K562 treated with DMSO at 1 percent for 24 hours (cell line): ENCODE measurements around the gene APC2. TPM values are rescaled to one million over a fixed set of nuclear protein-coding genes. Genes with fewer than 3 reads are reported as not detected.

Experiments
- total RNA-seq: library from RNA; unstranded; fragments of 300-600 nt; gene quantifications from 2 replicates; pipeline ENCODE4 v1.2.3, GENCODE V29; 2022; ENCODE audit warnings: low read depth; ENCODE audit not compliant: insufficient read depth

APC2 gene
- total RNA-seq, result 0.60 and 1.2 TPM in 2 replicates

GRCh38 chr19:1449467-1450442 lies at the start of gene APC2:
Gene APC2 (plus strand): TSS chr19:1450121. CDS start chr19:1453002, 2,881 bp downstream.

GRCh38 chr19:1401138-1401888 lies 48.6 kb upstream of the APC2 start, which contains the start of gene GAMT:
Gene GAMT (minus strand): TSS chr19:1401542. CDS start chr19:1401476, 66 bp downstream.

GRCh38 chr19:1407528-1408299 lies 42.2 kb upstream of the APC2 start, which contains the start of gene DAZAP1:
Gene DAZAP1 (plus strand): TSS chr19:1407586. CDS start chr19:1407774, 188 bp downstream.

GRCh38 chr19:1438035-1438932 lies 11.6 kb upstream of the APC2 start, which contains the start of gene RPS15:
Gene RPS15 (plus strand): TSS chr19:1438396. CDS start chr19:1438426, 30 bp downstream.

GRCh38 chr19:1478934-1479707 lies 29.2 kb downstream of the APC2 start, which contains the start of gene C19orf25:
Gene C19orf25 (minus strand): TSS chr19:1479215. CDS start chr19:1478903, 312 bp downstream.

GRCh38 chr19:1490311-1491113 lies 40.6 kb downstream of the APC2 start, which contains the start of gene PCSK4:
Gene PCSK4 (minus strand): TSS chr19:1490350. CDS start chr19:1490346, 4 bp downstream.

GRCh38 chr19:1491114-1491848 lies 41.4 kb downstream of the APC2 start, which contains the start of gene REEP6:
Gene REEP6 (plus strand): TSS chr19:1491181. CDS start chr19:1491270, 89 bp downstream.

GRCh38 chr19:1512671-1513498 lies 63.0 kb downstream of the APC2 start, which contains the start of gene ADAMTSL5:
Gene ADAMTSL5 (minus strand): TSS chr19:1513019. CDS start chr19:1510943, 2,076 bp downstream.

Other genes with a start within 250 kb of the APC2 start
- 143 and 156 TPM in 2 replicates for gene STK11, start 244.3 kb upstream of the APC2 start, total RNA-seq
- 7.1 and 10.1 TPM in 2 replicates for gene CBARP, start 212.1 kb upstream of the APC2 start, total RNA-seq
- 387 and 503 TPM in 2 replicates for gene ATP5F1D, start 208.4 kb upstream of the APC2 start, total RNA-seq
- gene MIDN, start 201.5 kb upstream of the APC2 start, total RNA-seq, result 68.5 and 71.2 TPM in 2 replicates
- 121 and 125 TPM in 2 replicates for gene CIRBP, start 180.8 kb upstream of the APC2 start, total RNA-seq
- 76.4 and 82.4 TPM in 2 replicates for gene FAM174C, start 174.6 kb upstream of the APC2 start, total RNA-seq
- not detected in 2 replicates for gene EFNA2, start 164.2 kb upstream of the APC2 start, total RNA-seq
- 455 and 509 TPM in 2 replicates for gene NDUFS7, start 66.2 kb upstream of the APC2 start, total RNA-seq
- gene GAMT, start 48.6 kb upstream of the APC2 start, total RNA-seq, result 65.8 and 79.9 TPM in 2 replicates
- gene DAZAP1, start 42.5 kb upstream of the APC2 start, total RNA-seq, result 118 and 124 TPM in 2 replicates
- 5,734 and 6,329 TPM in 2 replicates for gene RPS15, start 11.7 kb upstream of the APC2 start, total RNA-seq
- gene C19orf25, start 29.1 kb downstream of the APC2 start, total RNA-seq, result 50.2 and 55.2 TPM in 2 replicates
- gene PCSK4, start 40.2 kb downstream of the APC2 start, total RNA-seq, result 4.4 and 5.7 TPM in 2 replicates
- gene REEP6, start 41.1 kb downstream of the APC2 start, total RNA-seq, result 69.9 and 72.3 TPM in 2 replicates
- 12.2 and 13.3 TPM in 2 replicates for gene ADAMTSL5, start 62.9 kb downstream of the APC2 start, total RNA-seq
- gene PLK5, start 74.0 kb downstream of the APC2 start, total RNA-seq, result not detected in 2 replicates
- gene MEX3D, start 118.2 kb downstream of the APC2 start, total RNA-seq, result 32.4 and 43.7 TPM in 2 replicates
- 157 and 180 TPM in 2 replicates for gene MBD3, start 142.7 kb downstream of the APC2 start, total RNA-seq
- gene UQCR11, start 155.3 kb downstream of the APC2 start, total RNA-seq, result 73.8 and 75.3 TPM in 2 replicates
- 93.2 and 103 TPM in 2 replicates for gene TCF3, start 202.5 kb downstream of the APC2 start, total RNA-seq